Spleen (tissue), 7 donors: ENCODE results near the gene FAM241A.

Source experiments
- POLR2A ChIP-seq, 3 donors: fragments of 450-650 bp; IDR thresholded peaks; one replicate each; pipeline ENCODE4 v1.5.1; 2017; ENCODE audit warnings: antibody characterized with exemption in 3 of 3, mild to moderate bottlenecking in 1 of 3
- TF ChIP-seq, protein P1 (sequence below), 11 experiments: fragments of 200-600 bp in 7 of 11; fragments of 450-650 bp in 4 of 11; sonication (generic) in 4 of 11; IDR thresholded peaks in 8 of 11; conservative IDR thresholded peaks in 3 of 11; 1 replicate in 7 of 11; 2 replicates in 4 of 11; pipeline versions ENCODE4 v1.4.0 to v1.8.0; 2016 to 2021; ENCODE audit warnings: antibody characterized with exemption in 11 of 11, inconsistent platforms in 4 of 11, mild to moderate bottlenecking in 1 of 11
- donor health status: DM: no; HTN: no; CAD: no; lungs with moderate emphysema.
- donor health status: DM: no; HTN: no; CAD: no.
- donor health status: DM: no; HTN: no; CAD: no.

DNA sequence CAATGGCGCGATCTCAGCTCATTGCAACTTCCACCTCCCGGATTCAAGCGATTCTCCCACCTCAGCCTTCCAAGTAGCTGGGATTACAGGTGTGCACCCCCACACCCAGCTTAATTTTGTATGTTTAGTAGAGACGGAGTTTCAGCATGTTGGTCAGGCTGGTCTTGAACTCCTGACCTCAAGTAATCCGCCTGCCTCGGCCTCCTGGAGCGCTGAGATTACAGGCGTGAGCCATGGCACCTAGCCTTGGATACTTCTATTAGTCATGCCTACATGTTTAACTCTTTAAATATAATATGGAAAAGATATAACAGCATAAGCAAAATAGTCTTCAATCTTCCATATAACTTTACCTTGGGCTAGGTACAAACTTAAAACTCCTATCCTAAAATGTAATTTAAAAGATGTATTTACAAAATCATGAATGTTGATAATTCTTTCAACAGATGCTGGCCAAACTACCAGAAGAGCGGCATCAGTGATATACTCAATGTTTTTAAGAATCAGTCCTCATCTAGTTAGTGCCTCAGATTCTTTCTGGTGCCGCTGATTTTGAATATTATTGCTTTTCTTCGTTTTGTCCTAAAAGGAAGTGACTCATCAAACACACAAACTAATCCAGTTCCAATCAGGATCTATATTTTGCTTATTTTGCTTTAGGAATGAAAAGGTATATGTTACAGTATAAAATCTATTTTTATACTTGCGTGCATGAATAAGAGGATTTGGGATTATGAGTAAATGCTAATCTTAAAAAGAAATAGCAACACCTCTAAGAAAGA, 23.7 kb downstream of the FAM241A start:
- TF ChIP-seq, protein P1, sequence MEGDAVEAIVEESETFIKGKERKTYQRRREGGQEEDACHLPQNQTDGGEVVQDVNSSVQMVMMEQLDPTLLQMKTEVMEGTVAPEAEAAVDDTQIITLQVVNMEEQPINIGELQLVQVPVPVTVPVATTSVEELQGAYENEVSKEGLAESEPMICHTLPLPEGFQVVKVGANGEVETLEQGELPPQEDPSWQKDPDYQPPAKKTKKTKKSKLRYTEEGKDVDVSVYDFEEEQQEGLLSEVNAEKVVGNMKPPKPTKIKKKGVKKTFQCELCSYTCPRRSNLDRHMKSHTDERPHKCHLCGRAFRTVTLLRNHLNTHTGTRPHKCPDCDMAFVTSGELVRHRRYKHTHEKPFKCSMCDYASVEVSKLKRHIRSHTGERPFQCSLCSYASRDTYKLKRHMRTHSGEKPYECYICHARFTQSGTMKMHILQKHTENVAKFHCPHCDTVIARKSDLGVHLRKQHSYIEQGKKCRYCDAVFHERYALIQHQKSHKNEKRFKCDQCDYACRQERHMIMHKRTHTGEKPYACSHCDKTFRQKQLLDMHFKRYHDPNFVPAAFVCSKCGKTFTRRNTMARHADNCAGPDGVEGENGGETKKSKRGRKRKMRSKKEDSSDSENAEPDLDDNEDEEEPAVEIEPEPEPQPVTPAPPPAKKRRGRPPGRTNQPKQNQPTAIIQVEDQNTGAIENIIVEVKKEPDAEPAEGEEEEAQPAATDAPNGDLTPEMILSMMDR (IDR thresholded peaks at IDR 0.05 in 8 of 11, conservative IDR thresholded peaks at IDR 0.05 in 3 of 11), result no peak
- no peak for TF ChIP-seq POLR2A (IDR thresholded peaks at IDR 0.05)
